Fibroblast of lung (primary cell): Measurements from ENCODE around the gene ESPN. TPM values are rescaled to one million over a fixed set of nuclear protein-coding genes. Genes with fewer than 3 reads are reported as not detected.

Source experiments
- DNase-seq, 2 donors: peaks; one replicate each; pipeline versions ENCODE4 v3.0.0 to v3.0.0-alpha.2; 2010; ENCODE audit warnings: low read depth in 2 of 2
- H2AFZ ChIP-seq: 2 replicates; pipeline ENCODE4 v1.5.1; 2012; ENCODE audit warnings: low read length, control low read depth, inconsistent platforms
- H3K27ac ChIP-seq: 2 replicates; pipeline ENCODE4 v1.5.1; 2011; ENCODE audit warnings: low read length, control low read depth; ENCODE audit not compliant: insufficient read depth
- H3K27me3 ChIP-seq: 2 replicates; pipeline ENCODE4 v1.5.1; 2011; ENCODE audit warnings: mild to moderate bottlenecking, low read length; ENCODE audit not compliant: control insufficient read depth, insufficient read depth
- H3K36me3 ChIP-seq: 2 replicates; pipeline ENCODE4 v1.5.1; 2011; ENCODE audit warnings: low read length; ENCODE audit not compliant: control insufficient read depth, insufficient read depth
- H3K4me1 ChIP-seq: 2 replicates; pipeline ENCODE4 v1.5.1; 2011; ENCODE audit warnings: low read length; ENCODE audit not compliant: control insufficient read depth, insufficient read depth; ENCODE audit errors: extremely low read depth
- H3K4me2 ChIP-seq: 2 replicates; pipeline ENCODE4 v1.5.1; 2011; ENCODE audit warnings: low read length, control low read depth; ENCODE audit not compliant: insufficient read depth; ENCODE audit errors: extremely low read depth
- H3K4me3 ChIP-seq, 4 experiments: fragments of 200-600 bp in 1 of 4; sonication (generic) in 1 of 4; replicated peaks in 1 of 4; 2 replicates each; pipeline ENCODE4 v1.5.1; 2011 to 2016; ENCODE audit warnings: low read length in 4 of 4, low read depth in 3 of 4, mild to moderate bottlenecking in 3 of 4, control low read depth in 2 of 4, inconsistent platforms in 1 of 4, mixed read lengths in 1 of 4; ENCODE audit not compliant: insufficient read depth in 1 of 4; ENCODE audit errors: control extremely low read depth in 1 of 4
- H3K79me2 ChIP-seq: 2 replicates; pipeline ENCODE4 v1.5.1; 2012; ENCODE audit warnings: mild to moderate bottlenecking, low read length, inconsistent platforms; ENCODE audit not compliant: control insufficient read depth, insufficient read depth
- H3K9ac ChIP-seq: 2 replicates; pipeline ENCODE4 v1.5.1; 2011; ENCODE audit warnings: mild to moderate bottlenecking, low read length, control low read depth; ENCODE audit not compliant: insufficient read depth
- H3K9me3 ChIP-seq: 2 replicates; pipeline ENCODE4 v1.5.1; 2012; ENCODE audit warnings: low read depth, low read length; ENCODE audit not compliant: control insufficient read depth, insufficient read depth
- H4K20me1 ChIP-seq: 2 replicates; pipeline ENCODE4 v1.5.1; 2011; ENCODE audit warnings: low read length; ENCODE audit not compliant: control insufficient read depth, insufficient read depth; ENCODE audit errors: extremely low read depth
- CTCF ChIP-seq, 2 donors: IDR thresholded peaks in 1 of 2; conservative IDR thresholded peaks in 1 of 2; 1 replicate in 1 of 2; 2 replicates in 1 of 2; pipeline ENCODE4 v1.5.1; 2011 to 2012; ENCODE audit warnings: low read length in 2 of 2, control low read depth in 1 of 2, inconsistent platforms in 1 of 2, low read depth in 1 of 2, mild to moderate bottlenecking in 1 of 2
- EZH2 ChIP-seq: IDR thresholded peaks from 2 replicates; pipeline ENCODE4 v1.5.1; 2012; ENCODE audit warnings: low read length, control low read depth, mild to moderate bottlenecking; ENCODE audit errors: missing control alignments
- polyA plus RNA-seq, 2 donors: library from polyadenylated mRNA; depleted of rRNA in 1 of 2; stranded (reverse) in 1 of 2; unstranded in 1 of 2; fragments of >200 nt; gene quantifications; 2 replicates each; pipeline ENCODE4 v1.2.1, GENCODE V29; 2011 to 2012; ENCODE audit warnings: missing spikeins in 1 of 2
- total RNA-seq: library from RNA; depleted of rRNA; stranded (reverse); fragments of >200 nt; gene quantifications from 2 replicates; pipeline ENCODE4 v1.2.1, GENCODE V29; 2014

Gene ESPN
- total and polyA plus RNA-seq, 2 donors (not counting 1 experiment from before 2014, with no cell fraction given): not detected

DNA sequence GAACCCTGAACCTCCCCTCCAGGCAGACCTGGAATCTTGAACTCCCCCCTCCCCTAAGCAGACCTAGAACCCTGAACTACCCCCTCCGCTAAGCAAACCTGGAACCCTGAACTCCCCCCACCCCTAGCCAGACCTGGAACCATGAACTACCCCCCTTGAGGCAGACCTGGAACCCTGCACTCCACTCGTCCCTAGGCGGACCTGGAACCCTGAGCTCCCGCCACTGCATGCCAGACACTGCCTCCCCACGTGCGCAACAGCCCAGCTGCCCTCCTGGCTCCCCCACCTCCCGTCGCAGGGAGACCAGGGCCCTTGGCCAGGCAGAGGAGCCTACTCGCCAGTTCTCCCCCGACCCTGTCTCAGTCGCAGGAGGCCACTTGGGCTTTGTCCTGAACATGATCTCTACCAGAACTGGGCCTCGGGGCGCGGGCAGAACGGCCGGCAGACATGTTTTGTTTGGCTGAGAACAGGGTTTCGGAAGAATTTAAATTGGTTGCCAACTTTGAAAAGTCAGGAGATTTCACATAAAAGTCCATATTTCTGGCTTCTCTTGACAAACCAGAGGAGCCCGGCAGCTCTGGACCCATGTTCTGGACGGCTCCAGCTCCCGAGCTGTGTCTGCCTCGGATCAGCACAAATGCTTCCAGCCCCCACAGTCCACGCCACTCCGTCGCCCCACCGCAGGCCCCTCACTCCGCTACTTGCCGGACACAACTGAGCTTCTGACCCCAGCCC, 76.1 kb downstream of the ESPN start:
- H3K9ac ChIP-seq: no peak overlapping the region
- H3K27ac ChIP-seq: no peak overlapping the region
- H3K4me1 ChIP-seq: no peaks in the 10 kb centered on the region

DNA sequence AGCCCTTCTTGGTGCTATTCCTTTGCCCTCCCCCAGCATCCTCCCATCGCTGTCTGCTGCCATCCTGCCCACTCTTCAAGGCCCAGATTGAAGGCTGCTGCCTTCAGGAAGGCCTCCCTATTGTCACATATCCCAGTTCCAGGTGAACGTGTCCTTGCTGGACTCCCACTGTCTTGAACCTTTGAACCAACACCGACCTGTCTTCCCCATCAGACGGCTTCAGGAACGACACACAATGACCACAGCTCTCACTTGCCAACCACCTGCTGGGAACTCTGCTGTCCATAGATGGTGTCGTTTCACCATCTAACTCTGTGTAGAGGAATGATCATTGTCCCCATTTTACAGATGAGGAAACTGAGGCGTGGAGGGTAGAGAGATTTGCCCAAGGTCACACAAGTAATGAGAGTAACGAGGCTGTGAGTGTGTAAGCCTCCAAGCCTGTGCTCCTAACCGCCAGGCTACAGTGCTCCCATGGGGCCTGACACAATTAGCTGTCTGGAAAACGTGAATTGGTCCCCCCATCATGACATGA, 76.8 kb downstream of the ESPN start:
- peaks cover 11% of the 10 kb centered on the region for H3K27me3 ChIP-seq
- no peaks in the 10 kb centered on the region for H4K20me1 ChIP-seq
- no peak for DNase-seq
- no peaks in the 10 kb centered on the region for H3K9me3 ChIP-seq
- H3K4me2 ChIP-seq: no peak overlapping the region
- H3K4me1 ChIP-seq: no peaks in the 10 kb centered on the region
- no peak overlapping the region for H3K4me3 ChIP-seq
- no peak overlapping the region for H3K9ac ChIP-seq
- TF ChIP-seq CTCF (conservative IDR thresholded peaks at IDR 0.05 in 1 of 2, IDR thresholded peaks at IDR 0.05 in 1 of 2; ENCODE audit: low read depth in 1 of 2, low read length in 2 of 2): no peak
- no peak for TF ChIP-seq EZH2
- H3K36me3 ChIP-seq: no peaks in the 10 kb centered on the region
- no peak overlapping the region for H2AFZ ChIP-seq
- H3K79me2 ChIP-seq: no peaks in the 10 kb centered on the region
- H3K27ac ChIP-seq: no peak overlapping the region

More for the DNA sequence above, 76.1 kb downstream of the ESPN start:
- Histone ChIP-seq H4K20me1 (no peaks in the 10 kb centered on the region), H3K4me2 (no peak overlapping the region), H3K36me3 (no peaks in the 10 kb centered on the region), H3K9me3 (no peaks in the 10 kb centered on the region), H3K4me3 (no peak overlapping the region), H2AFZ (no peak overlapping the region), H3K79me2 (no peaks in the 10 kb centered on the region), H3K27me3 (peaks cover 18% of the 10 kb centered on the region)
- DNase-seq: no peak
- TF ChIP-seq CTCF (conservative IDR thresholded peaks at IDR 0.05 in 1 of 2, IDR thresholded peaks at IDR 0.05 in 1 of 2; ENCODE audit: low read depth in 1 of 2, low read length in 2 of 2): no peak
- TF ChIP-seq EZH2: no peak

DNA sequence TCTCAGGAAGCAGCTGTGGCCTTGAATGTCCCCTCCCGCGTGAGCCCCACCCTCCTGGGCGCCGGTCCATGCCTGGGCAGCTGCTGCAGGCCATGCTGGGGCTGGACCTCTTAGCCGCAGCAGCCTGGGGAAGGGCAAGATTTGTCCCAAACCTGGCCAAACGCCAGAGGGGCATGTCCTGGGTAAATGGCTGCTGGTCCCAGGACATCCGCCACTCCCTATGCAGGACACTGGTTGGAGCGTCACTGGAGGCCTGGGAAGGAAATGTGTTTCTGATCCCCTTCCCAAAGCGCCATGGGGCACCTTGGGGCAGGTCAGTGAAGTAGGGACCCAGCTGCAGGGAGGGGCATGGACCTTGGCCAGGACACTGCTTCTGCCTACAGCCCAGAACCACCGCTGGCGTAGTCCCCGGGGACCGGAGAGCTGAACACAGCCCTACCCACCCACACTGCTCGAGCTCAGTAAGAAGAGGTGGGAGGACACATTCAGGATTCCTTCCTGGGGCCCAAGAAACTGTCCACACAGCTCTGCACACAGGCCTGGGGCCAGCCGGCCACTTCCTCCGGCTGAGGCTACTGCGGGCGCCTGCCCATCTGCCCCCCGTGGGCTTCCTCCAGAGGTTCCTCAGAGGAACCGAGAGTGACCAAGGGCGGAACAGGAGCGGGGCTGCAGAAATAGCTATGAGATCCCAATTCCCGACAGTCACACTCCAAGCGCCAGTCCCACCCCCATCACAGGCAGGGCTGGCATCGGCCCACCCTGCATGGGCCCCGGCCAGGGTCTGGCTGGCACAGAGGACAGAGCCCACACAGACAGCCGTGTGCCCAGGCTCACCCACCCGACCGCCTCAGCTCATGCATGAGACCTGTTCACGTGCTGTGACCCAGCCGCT, 77.7 kb downstream of the ESPN start:
- no peaks in the 10 kb centered on the region for H3K4me1 ChIP-seq
- no peak overlapping the region for H3K4me2 ChIP-seq
- TF ChIP-seq CTCF (conservative IDR thresholded peaks at IDR 0.05 in 1 of 2, IDR thresholded peaks at IDR 0.05 in 1 of 2; ENCODE audit: low read depth in 1 of 2, low read length in 2 of 2) (no peak), EZH2 (no peak)
- H3K9me3 ChIP-seq: no peaks in the 10 kb centered on the region
- peak in 1 of 2 donors; percentile 42 for DNase-seq
- no peak overlapping the region for H2AFZ ChIP-seq
- H3K36me3 ChIP-seq: no peaks in the 10 kb centered on the region
- H3K9ac ChIP-seq: no peak overlapping the region
- H3K4me3 ChIP-seq: no peak overlapping the region
- no peaks in the 10 kb centered on the region for H4K20me1 ChIP-seq
- peaks cover 7% of the 10 kb centered on the region for H3K27me3 ChIP-seq
- H3K79me2 ChIP-seq: no peaks in the 10 kb centered on the region
- H3K27ac ChIP-seq: no peak overlapping the region
